IMR-90 (cell line): ENCODE measurements around the gene RIMS1. TPM values are rescaled to one million over a fixed set of nuclear protein-coding genes. Genes with fewer than 3 reads are reported as not detected.
A peak's percentile ranks its signal among the peaks of the same experiment; 100 is the strongest.

Source experiments
- ATAC-seq: fragments of 200-7000 bp; cut with Tn5 transposase; 2 replicates; pipeline ENCODE4 v1.9.1; 2020; ENCODE audit warnings: low read depth, mild to moderate bottlenecking, moderate library complexity
- BruUV-seq: library from RNA; stranded (reverse); fragments of 400-500 nt; replicated peaks from 2 replicates; lab custom pipeline; 2021; lab: Mats Ljungman, UMichigan
- CTCF ChIA-PET: fragments of 300-600 bp; formaldehyde crosslinking; extraction: SDS; loops from one replicate; lab custom pipeline; 2021; ENCODE audit warnings: antibody characterized with exemption; lab: Yijun Ruan, JAX
- POLR2A ChIA-PET: fragments of 300-600 bp; sonication (Branson Sonifier 250); formaldehyde crosslinking; loops from one replicate; lab custom pipeline; 2022; ENCODE audit warnings: antibody characterized with exemption; ENCODE audit not compliant: unreplicated experiment; lab: Charles Lee
- DNase-seq: peaks from one replicate; pipeline ENCODE4 v3.0.0; 2013
- H2AFZ ChIP-seq: replicated peaks from 2 replicates; pipeline ENCODE3; 2013; ENCODE audit warnings: low read length, mild to moderate bottlenecking; ENCODE audit not compliant: poor library complexity
- H2AK5ac ChIP-seq: 2 replicates; pipeline ENCODE4 v1.6.1; 2013; ENCODE audit warnings: low read depth, low read length, inconsistent platforms
- H2AK9ac ChIP-seq: replicated peaks from 2 replicates; pipeline ENCODE3; 2013; ENCODE audit warnings: mild to moderate bottlenecking, low read depth, low read length, moderate library complexity; ENCODE audit not compliant: poor library complexity
- H2BK120ac ChIP-seq: 2 replicates; pipeline ENCODE4 v1.6.1; 2013; ENCODE audit warnings: low read depth, low read length, inconsistent platforms
- H2BK15ac ChIP-seq: 3 replicates; pipeline ENCODE4 v1.6.1; 2013; ENCODE audit warnings: low read depth, low read length, inconsistent platforms
- H2BK20ac ChIP-seq: 2 replicates; pipeline ENCODE4 v1.6.1; 2013; ENCODE audit warnings: low read depth, mild to moderate bottlenecking, inconsistent platforms, low read length, moderate library complexity
- H2BK5ac ChIP-seq: 2 replicates; pipeline ENCODE4 v1.6.1; 2013; ENCODE audit warnings: mild to moderate bottlenecking, low read depth, low read length, inconsistent platforms; ENCODE audit not compliant: poor library complexity, severe bottlenecking
- H3K14ac ChIP-seq: replicated peaks from 2 replicates; pipeline ENCODE4 v1.6.1; 2013; ENCODE audit warnings: low read depth, low read length, inconsistent platforms
- H3K18ac ChIP-seq: 2 replicates; pipeline ENCODE4 v1.6.1; 2013; ENCODE audit warnings: low read depth, low read length, control low read depth
- H3K23ac ChIP-seq: 2 replicates; pipeline ENCODE4 v1.6.1; 2013; ENCODE audit warnings: low read depth, low read length, inconsistent platforms
- H3K27ac ChIP-seq: 2 replicates; pipeline ENCODE4 v1.5.1; 2013; ENCODE audit warnings: mild to moderate bottlenecking, control low read depth, low read length; ENCODE audit not compliant: insufficient read depth
- H3K27me3 ChIP-seq: 2 replicates; pipeline ENCODE4 v1.6.1; 2013; ENCODE audit warnings: low read length; ENCODE audit not compliant: control insufficient read depth, insufficient read depth
- H3K36me3 ChIP-seq: 2 replicates; pipeline ENCODE4 v1.6.1; 2013; ENCODE audit warnings: low read length, mixed read lengths; ENCODE audit not compliant: control insufficient read depth, insufficient read depth
- H3K4ac ChIP-seq: 2 replicates; pipeline ENCODE4 v1.6.1; 2013; ENCODE audit warnings: low read depth, low read length, inconsistent platforms
- H3K4me1 ChIP-seq: 2 replicates; pipeline ENCODE4 v1.6.1; 2013; ENCODE audit warnings: low read length, mixed read lengths; ENCODE audit not compliant: control insufficient read depth, insufficient read depth
- H3K4me2 ChIP-seq: 2 replicates; pipeline ENCODE4 v1.6.1; 2013; ENCODE audit warnings: low read depth, mild to moderate bottlenecking, control low read depth, low read length, moderate library complexity
- H3K4me3 ChIP-seq: 2 replicates; pipeline ENCODE4 v1.5.1; 2013; ENCODE audit warnings: low read depth, mild to moderate bottlenecking, control low read depth, low read length, moderate library complexity; ENCODE audit not compliant: insufficient read depth
- H3K56ac ChIP-seq: 2 replicates; pipeline ENCODE4 v1.6.1; 2013; ENCODE audit warnings: low read length, inconsistent platforms; ENCODE audit not compliant: insufficient read depth; ENCODE audit errors: extremely low read depth
- H3K79me1 ChIP-seq, 2 experiments: 2 replicates each; pipeline ENCODE4 v1.6.1; 2013; ENCODE audit warnings: low read length in 2 of 2, inconsistent platforms in 1 of 2, low read depth in 1 of 2
- H3K9ac ChIP-seq: 2 replicates; pipeline ENCODE4 v1.6.1; 2013; ENCODE audit warnings: low read depth, low read length, control low read depth
- H3K9me1 ChIP-seq: 2 replicates; pipeline ENCODE4 v1.6.1; 2013; ENCODE audit warnings: low read length, inconsistent platforms; ENCODE audit not compliant: insufficient read depth
- H3K9me3 ChIP-seq: 2 replicates; pipeline ENCODE4 v1.6.1; 2013; ENCODE audit warnings: low read length; ENCODE audit not compliant: control insufficient read depth, insufficient read depth
- H4K20me1 ChIP-seq: 2 replicates; pipeline ENCODE4 v1.6.1; 2013; ENCODE audit warnings: low read length, inconsistent platforms; ENCODE audit not compliant: insufficient read depth
- H4K5ac ChIP-seq: 2 replicates; pipeline ENCODE4 v1.6.1; 2013; ENCODE audit warnings: mild to moderate bottlenecking, low read depth, low read length, control low read depth
- H4K8ac ChIP-seq, 2 experiments: 2 replicates each; pipeline ENCODE4 v1.6.1; 2013; ENCODE audit warnings: low read depth in 2 of 2, low read length in 2 of 2, control low read depth in 1 of 2, inconsistent platforms in 1 of 2
- H4K91ac ChIP-seq: 2 replicates; pipeline ENCODE4 v1.6.1; 2013; ENCODE audit warnings: low read depth, low read length, inconsistent platforms; ENCODE audit not compliant: insufficient read depth
- BHLHE40 ChIP-seq: fragments of 150-350 bp; IDR thresholded peaks from 2 replicates; pipeline ENCODE4 v1.6.1; 2016; ENCODE audit warnings: mild to moderate bottlenecking, low read depth, low read length
- CHD1 ChIP-seq: IDR thresholded peaks from 2 replicates; pipeline ENCODE4 v1.6.1; 2012; ENCODE audit warnings: low read depth, low read length, improper control_type of control experiment
- FOS ChIP-seq: fragments of 150-350 bp; IDR thresholded peaks from 2 replicates; pipeline ENCODE4 v1.6.1; 2016; ENCODE audit warnings: low read depth, low read length
- NFE2L2 ChIP-seq: fragments of 150-350 bp; IDR thresholded peaks from 2 replicates; pipeline ENCODE4 v1.6.1; 2016; ENCODE audit warnings: low read depth, mild to moderate bottlenecking, low read length
- POLR2A ChIP-seq: IDR thresholded peaks from 2 replicates; pipeline ENCODE4 v1.6.1; 2012; ENCODE audit warnings: mild to moderate bottlenecking, low read depth, low read length
- SMC3 ChIP-seq: fragments of 150-350 bp; IDR thresholded peaks from 2 replicates; pipeline ENCODE4 v1.6.1; 2016; ENCODE audit warnings: low read depth, mild to moderate bottlenecking, antibody characterized with exemption, low read length, moderate library complexity
- USF2 ChIP-seq: fragments of 150-350 bp; IDR thresholded peaks from 2 replicates; pipeline ENCODE4 v1.6.1; 2017; ENCODE audit warnings: mild to moderate bottlenecking, antibody characterized with exemption, low read length, low read depth
- WGBS, 2 experiments: methylation state at CpG; one replicate each; pipeline versions ENCODE4 v1.1.5 to v1.1.7; 2013; ENCODE audit warnings: missing lambda C conversion rate in 2 of 2; ENCODE audit not compliant: insufficient read length in 1 of 2; ENCODE audit errors: extremely low coverage in 2 of 2; 5-methylcytosine and 5-hydroxymethylcytosine counted together
- dilution Hi-C: fragments of 300-500 bp; cut with HindIII; formaldehyde crosslinking; loops from one replicate; pipeline ENCODE4 v1.14.3; 2018; ENCODE audit warnings: low sequenced_read_pairs; ENCODE audit not compliant: unreplicated experiment
- in situ Hi-C: fragments of 300-500 bp; cut with MboI; formaldehyde crosslinking; loops from 3 replicates; pipeline ENCODE4 v1.14.3; 2019; ENCODE audit warnings: low sequenced_read_pairs, inconsistent platforms, mixed read lengths
- intact Hi-C: fragments of 100-400 bp; cut with micrococcal nuclease; formaldehyde crosslinking; loops from 2 replicates; pipeline ENCODE4 v1.10.0; 2022
- polyA plus RNA-seq, 3 experiments: library from polyadenylated mRNA; depleted of rRNA; stranded (reverse); fragments of >200 nt; gene quantifications; 2 replicates each; pipeline ENCODE4 v1.2.3, GENCODE V29; 2012; ENCODE audit warnings: low replicate concordance in 1 of 3
- total RNA-seq: library from RNA; depleted of rRNA; stranded (reverse); fragments of >200 nt; gene quantifications from 2 replicates; pipeline ENCODE4 v1.2.3, GENCODE V29; 2012

RIMS1 gene
- total and polyA plus RNA-seq, 2 of the 4 experiments (the other 2 are of a cell fraction) = 0.44 to 3.8 TPM

- Histone ChIP-seq H3K9me3 (no peaks in the 10 kb centered on the region), H3K36me3 (no peaks in the 10 kb centered on the region), H3K4me2 (no peak overlapping the region), H3K27ac (no peak overlapping the region), H2AK5ac (no peak overlapping the region), H2BK5ac (no peak overlapping the region), H4K8ac (no peak overlapping the region), H3K56ac (no peak overlapping the region), H4K91ac (no peak overlapping the region), H2AFZ (no peak overlapping the region), H3K14ac (no peak overlapping the region), H3K18ac (no peak overlapping the region), H2AK9ac (no peak overlapping the region), H3K4ac (no peak overlapping the region), H3K4me3 (no peak overlapping the region), H2BK120ac (no peak overlapping the region), H3K4me1 (peaks cover 2% of the 10 kb centered on the region; the same call in 1 of the 2 replicates), H3K9me1 (0 out of 2 replicates have a peak, but pooled peaks cover 4% of the 10 kb centered on the region), H2BK15ac (no peak overlapping the region), H4K5ac (no peak overlapping the region), H3K9ac (no peak overlapping the region), H3K79me1 (no peaks in the 10 kb centered on the region), H2BK20ac (no peak overlapping the region), H3K27me3 (no peaks in the 10 kb centered on the region), H4K20me1 (no peaks in the 10 kb centered on the region), H3K23ac (no peak overlapping the region)
- ChIA-PET CTCF (interaction anchor here (2.0 kb wide), 1 partner anchor 20 kb away, joined by 5 read pairs; no protein-coding TSS in a partner anchor), POLR2A (no interaction called here)
- ATAC-seq = peak; percentile 37; the same call in 1 of the 2 replicates
- in situ Hi-C loops = no loop called here
- no TSS peak for BruUV-seq
- TF ChIP-seq CHD1 (no peak), POLR2A (no peak), SMC3 (no peak), USF2 (no peak), NFE2L2 (no peak), BHLHE40 (no peak), FOS (no peak)
- dilution Hi-C loops = no loop called here
- no CpG with 5 or more reads among the region's 1 CpG for WGBS, 2 experiments
- intact Hi-C loops = no loop called here
- peak; percentile 12 for DNase-seq
Observed at GRCh38 chr6:72238021-72238420, 351.7 kb downstream of the RIMS1 start.
